GM12878 (cell line): ENCODE results near the gene RBMS1.

Experiments
- BHLHE40 ChIP-seq, 2 experiments: fragments of 450-650 bp in 1 of 2; IDR thresholded peaks; 2 replicates each; pipeline ENCODE4 v1.6.1; 2011 to 2017; ENCODE audit warnings: low read depth in 2 of 2, borderline replicate concordance in 1 of 2, improper control_type of control experiment in 1 of 2, low read length in 1 of 2, mild to moderate bottlenecking in 1 of 2
- CEBPB ChIP-seq, 2 experiments: fragments of 150-350 bp in 1 of 2; IDR thresholded peaks; 2 replicates each; pipeline ENCODE4 v1.6.1; 2012 to 2014; ENCODE audit warnings: low read depth in 2 of 2, low read length in 2 of 2, borderline replicate concordance in 1 of 2, inconsistent platforms in 1 of 2
- CREB1 ChIP-seq: IDR thresholded peaks from 2 replicates; pipeline ENCODE4 v1.6.1; 2012; ENCODE audit warnings: low read depth, mild to moderate bottlenecking, inconsistent platforms
- EP300 ChIP-seq, 2 experiments: fragments of 150-350 bp in 1 of 2; IDR thresholded peaks; 2 replicates each; pipeline ENCODE4 v1.6.1; 2011 to 2012; ENCODE audit warnings: low read depth in 2 of 2, low read length in 2 of 2, borderline replicate concordance in 1 of 2, improper control_type of control experiment in 1 of 2, inconsistent platforms in 1 of 2; ENCODE audit not compliant: control insufficient read depth in 1 of 2
- ESRRA ChIP-seq: IDR thresholded peaks from 2 replicates; pipeline ENCODE4 v1.6.1; 2012; ENCODE audit warnings: mild to moderate bottlenecking, low read length, improper control_type of control experiment
- LARP7 ChIP-seq: fragments of 450-650 bp; IDR thresholded peaks from 2 replicates; pipeline ENCODE4 v1.6.1; 2017; ENCODE audit warnings: mild to moderate bottlenecking
- MXI1 ChIP-seq: fragments of 150-350 bp; IDR thresholded peaks from 2 replicates; pipeline ENCODE4 v1.6.1; 2011; ENCODE audit warnings: low read depth, mild to moderate bottlenecking, inconsistent platforms, low read length, improper control_type of control experiment
- NR2F1 ChIP-seq: fragments of 450-650 bp; conservative IDR thresholded peaks from 2 replicates; pipeline ENCODE4 v1.6.1; 2017; ENCODE audit warnings: mild to moderate bottlenecking
- NRF1 ChIP-seq: conservative IDR thresholded peaks from 2 replicates; pipeline ENCODE4 v1.6.1; 2011; ENCODE audit warnings: mild to moderate bottlenecking, low read depth, low read length, improper control_type of control experiment
- RAD21 ChIP-seq: IDR thresholded peaks from 2 replicates; pipeline ENCODE4 v1.6.1; 2011; ENCODE audit warnings: mild to moderate bottlenecking, low read depth, low read length, moderate library complexity; ENCODE audit not compliant: insufficient read depth
- RUNX3 ChIP-seq: IDR thresholded peaks from 2 replicates; pipeline ENCODE4 v1.6.1; 2012; ENCODE audit warnings: low read length, inconsistent platforms
- SUZ12 ChIP-seq: fragments of 200-600 bp; sonication (generic); IDR thresholded peaks from one replicate; pipeline ENCODE4 v1.6.1; 2018; ENCODE audit warnings: antibody characterized with exemption, mild to moderate bottlenecking; ENCODE audit not compliant: unreplicated experiment
- TF ChIP-seq, protein P1 (sequence below), 3 experiments: IDR thresholded peaks in 2 of 3; conservative IDR thresholded peaks in 1 of 3; 2 replicates each; pipeline ENCODE4 v1.5.1; 2011; ENCODE audit warnings: low read depth in 3 of 3, low read length in 3 of 3, mild to moderate bottlenecking in 3 of 3, control low read depth in 2 of 3, moderate library complexity in 2 of 3, inconsistent platforms in 1 of 3, mixed read lengths in 1 of 3; ENCODE audit not compliant: control insufficient read depth in 2 of 3, insufficient read depth in 1 of 3; ENCODE audit errors: extremely low read depth in 1 of 3
- TF ChIP-seq, protein P2 (sequence below): fragments of 450-650 bp; IDR thresholded peaks from 2 replicates; pipeline ENCODE4 v1.6.1; 2017; ENCODE audit warnings: borderline replicate concordance

DNA sequence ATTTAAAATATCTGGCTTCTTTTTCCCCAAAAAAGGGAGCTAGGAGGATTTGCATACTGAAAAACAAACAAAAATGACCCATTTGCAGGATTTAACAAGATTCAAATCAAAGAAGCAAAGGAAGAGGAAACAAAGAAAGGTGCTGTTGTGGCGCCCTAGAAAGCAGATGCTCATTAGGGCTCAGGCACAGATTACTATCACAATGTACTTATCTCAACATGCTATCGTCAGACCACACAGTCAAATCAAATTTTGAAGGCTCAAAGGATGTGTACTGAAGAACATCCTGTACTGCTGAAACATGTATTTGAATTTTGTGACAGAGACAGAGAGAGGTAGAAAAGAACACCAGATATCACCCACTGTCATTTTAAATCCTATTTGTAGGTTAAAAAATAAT, 10.9 kb downstream of the RBMS1 start:
- TF ChIP-seq NRF1 (no peak), LARP7 (no peak), BHLHE40 (IDR thresholded peaks at IDR 0.05; ENCODE audit: borderline replicate concordance in 1 of 2, low read depth in 2 of 2, low read length in 1 of 2) (no peak), RAD21 (no peak), MXI1 (no peak), RUNX3 (no peak), CEBPB (IDR thresholded peaks at IDR 0.05; ENCODE audit: borderline replicate concordance in 1 of 2, low read depth in 2 of 2, low read length in 2 of 2) (no peak), NR2F1 (no peak), EP300 (IDR thresholded peaks at IDR 0.05; ENCODE audit: borderline replicate concordance in 1 of 2, control insufficient read depth in 1 of 2, low read depth in 2 of 2, low read length in 2 of 2) (no peak), SUZ12 (no peak), CREB1 (no peak), ESRRA (no peak)
- TF ChIP-seq, protein P1, sequence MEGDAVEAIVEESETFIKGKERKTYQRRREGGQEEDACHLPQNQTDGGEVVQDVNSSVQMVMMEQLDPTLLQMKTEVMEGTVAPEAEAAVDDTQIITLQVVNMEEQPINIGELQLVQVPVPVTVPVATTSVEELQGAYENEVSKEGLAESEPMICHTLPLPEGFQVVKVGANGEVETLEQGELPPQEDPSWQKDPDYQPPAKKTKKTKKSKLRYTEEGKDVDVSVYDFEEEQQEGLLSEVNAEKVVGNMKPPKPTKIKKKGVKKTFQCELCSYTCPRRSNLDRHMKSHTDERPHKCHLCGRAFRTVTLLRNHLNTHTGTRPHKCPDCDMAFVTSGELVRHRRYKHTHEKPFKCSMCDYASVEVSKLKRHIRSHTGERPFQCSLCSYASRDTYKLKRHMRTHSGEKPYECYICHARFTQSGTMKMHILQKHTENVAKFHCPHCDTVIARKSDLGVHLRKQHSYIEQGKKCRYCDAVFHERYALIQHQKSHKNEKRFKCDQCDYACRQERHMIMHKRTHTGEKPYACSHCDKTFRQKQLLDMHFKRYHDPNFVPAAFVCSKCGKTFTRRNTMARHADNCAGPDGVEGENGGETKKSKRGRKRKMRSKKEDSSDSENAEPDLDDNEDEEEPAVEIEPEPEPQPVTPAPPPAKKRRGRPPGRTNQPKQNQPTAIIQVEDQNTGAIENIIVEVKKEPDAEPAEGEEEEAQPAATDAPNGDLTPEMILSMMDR (IDR thresholded peaks at IDR 0.05 in 2 of 3, conservative IDR thresholded peaks at IDR 0.05 in 1 of 3; ENCODE audit: control insufficient read depth in 2 of 3, extremely low read depth in 1 of 3, insufficient read depth in 1 of 3, low read depth in 3 of 3, low read length in 3 of 3): no peak
- TF ChIP-seq, protein P2, sequence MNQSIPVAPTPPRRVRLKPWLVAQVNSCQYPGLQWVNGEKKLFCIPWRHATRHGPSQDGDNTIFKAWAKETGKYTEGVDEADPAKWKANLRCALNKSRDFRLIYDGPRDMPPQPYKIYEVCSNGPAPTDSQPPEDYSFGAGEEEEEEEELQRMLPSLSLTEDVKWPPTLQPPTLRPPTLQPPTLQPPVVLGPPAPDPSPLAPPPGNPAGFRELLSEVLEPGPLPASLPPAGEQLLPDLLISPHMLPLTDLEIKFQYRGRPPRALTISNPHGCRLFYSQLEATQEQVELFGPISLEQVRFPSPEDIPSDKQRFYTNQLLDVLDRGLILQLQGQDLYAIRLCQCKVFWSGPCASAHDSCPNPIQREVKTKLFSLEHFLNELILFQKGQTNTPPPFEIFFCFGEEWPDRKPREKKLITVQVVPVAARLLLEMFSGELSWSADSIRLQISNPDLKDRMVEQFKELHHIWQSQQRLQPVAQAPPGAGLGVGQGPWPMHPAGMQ: no peak
